ENCODE results near the gene RPS6KA5.
"Not testable (repeated sequence)": the region's sequence is repeated elsewhere in the genome, so short reads cannot be mapped to it uniquely, and the experiment has no call there.

Gene RPS6KA5

DNA sequence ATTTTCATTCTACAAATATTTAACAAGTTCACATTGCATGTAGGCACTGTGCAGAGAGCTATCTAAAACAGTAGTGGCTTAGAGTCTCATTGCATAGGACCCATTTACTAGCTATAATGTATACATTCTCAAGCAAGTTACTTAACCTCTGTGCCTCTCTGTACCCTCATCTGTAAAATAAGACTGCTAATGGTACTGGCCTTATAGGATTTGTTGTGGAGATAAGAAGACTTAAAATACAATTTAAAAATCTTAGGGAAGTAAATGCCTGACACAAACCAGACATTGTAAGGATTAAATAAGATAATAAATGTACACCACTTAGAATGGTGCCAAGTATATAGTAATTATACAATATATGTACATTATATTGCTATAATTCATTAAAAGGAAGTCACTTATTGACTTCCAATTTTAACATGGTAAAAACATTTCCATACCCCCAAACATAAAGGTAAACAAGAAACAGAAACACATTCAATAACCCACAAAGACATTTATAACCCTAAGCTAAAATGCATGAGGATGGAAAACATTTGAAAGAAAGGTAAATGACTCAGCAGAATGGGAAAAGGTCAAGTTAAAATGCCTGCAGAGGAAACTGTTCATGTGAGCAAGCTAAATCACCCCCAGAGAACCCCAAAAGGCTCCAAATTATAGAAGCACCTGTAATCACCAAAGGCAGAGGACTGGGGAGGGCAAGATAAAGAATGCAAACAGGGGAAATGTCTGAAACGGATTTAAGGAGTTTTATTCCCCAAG, 30.8 kb downstream of the RPS6KA5 start:
- H3K36me3 ChIP-seq (ENCODE audit: insufficient read depth, low read length) = no peaks in the 10 kb centered on the region
- no peak overlapping the region for H3K9ac ChIP-seq (ENCODE audit: low read depth, low read length)
- no peaks in the 10 kb centered on the region for H3K9me3 ChIP-seq (ENCODE audit: control insufficient read depth, insufficient read depth, low read length)
- H3K4me1 ChIP-seq (ENCODE audit: insufficient read depth, low read length) = peaks cover 11% of the 10 kb centered on the region

DNA sequence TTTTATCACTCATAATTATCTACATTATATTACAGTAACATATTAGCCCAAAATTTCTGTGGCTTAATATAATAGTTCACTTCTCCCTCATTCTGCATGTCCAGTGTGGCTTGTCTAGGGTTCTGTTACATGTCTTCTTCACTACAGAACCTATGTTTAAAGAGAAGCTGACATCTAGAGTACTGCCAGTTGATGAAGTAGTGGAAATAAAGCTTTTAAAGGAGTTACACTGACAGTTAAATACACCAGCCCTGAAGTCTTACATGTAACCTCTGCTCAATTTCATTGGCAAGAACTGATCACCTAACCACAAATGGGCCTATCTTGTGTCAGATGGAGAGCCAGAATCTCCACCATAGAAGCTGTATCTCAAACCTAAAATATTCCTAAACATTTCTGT, 32.9 kb downstream of the RPS6KA5 start:
- Histone ChIP-seq H3K36me3 (ENCODE audit: insufficient read depth, low read length) (no peaks in the 10 kb centered on the region), H3K4me1 (ENCODE audit: insufficient read depth, low read length) (peaks cover 11% of the 10 kb centered on the region), H3K9ac (ENCODE audit: low read depth, low read length) (no peak overlapping the region), H3K9me3 (ENCODE audit: control insufficient read depth, insufficient read depth, low read length) (no peaks in the 10 kb centered on the region)

- H3K4me1 ChIP-seq (ENCODE audit: insufficient read depth, low read length); H3K9ac ChIP-seq (ENCODE audit: low read depth, low read length); H3K9me3 ChIP-seq (ENCODE audit: control insufficient read depth, insufficient read depth, low read length); H3K36me3 ChIP-seq (ENCODE audit: insufficient read depth, low read length): not testable (repeated sequence)
These were observed 37.8 kb downstream of the RPS6KA5 start for GRCh38 chr14:91022622-91023028.

DNA sequence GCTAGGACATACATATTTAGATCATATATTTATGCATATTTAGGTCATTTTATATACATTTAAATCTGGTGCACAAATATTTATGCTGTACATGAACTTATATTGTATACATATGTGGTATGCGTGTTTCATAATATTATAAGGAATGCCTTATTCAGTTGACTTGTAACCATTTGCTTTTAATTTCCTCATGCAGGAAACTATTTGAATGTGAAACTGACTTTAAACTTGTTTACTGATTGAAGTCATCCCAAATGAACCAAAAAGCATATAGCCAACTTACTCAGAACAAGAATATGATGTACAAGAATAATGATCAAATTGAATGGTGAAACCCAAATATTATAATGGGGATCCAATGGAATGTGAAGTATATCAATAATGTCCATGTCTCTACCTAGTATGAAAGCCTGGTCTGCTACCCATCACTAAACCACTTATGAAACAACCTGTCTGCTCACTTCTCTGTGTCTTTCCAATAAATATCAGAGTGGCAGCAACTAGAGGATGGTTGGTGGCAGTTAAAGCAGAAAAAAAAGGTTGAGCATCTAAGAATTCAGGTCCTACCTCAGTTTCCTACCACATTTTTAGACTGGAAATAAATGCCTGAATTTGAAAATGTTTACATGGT, 38.3 kb downstream of the RPS6KA5 start:
- no peak overlapping the region for H3K9ac ChIP-seq (ENCODE audit: low read depth, low read length)
- H3K4me1 ChIP-seq (ENCODE audit: insufficient read depth, low read length) = no peaks in the 10 kb centered on the region

DNA sequence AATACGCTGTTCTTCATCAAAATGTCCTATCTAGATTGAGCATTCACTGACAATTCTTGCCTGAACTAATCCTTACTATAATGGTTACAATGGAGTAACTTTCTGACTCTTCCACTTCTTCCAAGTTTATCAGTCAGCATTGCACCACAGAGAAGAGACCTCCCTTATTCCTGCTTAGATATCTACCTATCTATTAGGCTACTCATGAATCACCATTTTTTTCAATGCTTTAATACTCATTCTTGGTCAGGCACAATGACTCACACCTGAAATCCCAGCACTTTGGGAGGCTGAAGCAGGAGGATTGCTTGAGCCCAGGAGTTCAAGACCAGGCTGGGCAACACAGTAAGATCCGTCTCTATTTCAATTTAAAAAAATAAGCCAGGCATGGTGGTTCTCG, 39.3 kb downstream of the RPS6KA5 start:
- Histone ChIP-seq H3K4me1 (ENCODE audit: insufficient read depth, low read length) (no peaks in the 10 kb centered on the region), H3K36me3 (ENCODE audit: insufficient read depth, low read length) (no peaks in the 10 kb centered on the region), H3K9ac (ENCODE audit: low read depth, low read length) (no peak overlapping the region), H3K9me3 (ENCODE audit: control insufficient read depth, insufficient read depth, low read length) (no peaks in the 10 kb centered on the region)

More for the DNA sequence above, 38.3 kb downstream of the RPS6KA5 start:
- H3K9me3 ChIP-seq (ENCODE audit: control insufficient read depth, insufficient read depth, low read length) = no peaks in the 10 kb centered on the region
- H3K36me3 ChIP-seq (ENCODE audit: insufficient read depth, low read length) = no peaks in the 10 kb centered on the region

DNA sequence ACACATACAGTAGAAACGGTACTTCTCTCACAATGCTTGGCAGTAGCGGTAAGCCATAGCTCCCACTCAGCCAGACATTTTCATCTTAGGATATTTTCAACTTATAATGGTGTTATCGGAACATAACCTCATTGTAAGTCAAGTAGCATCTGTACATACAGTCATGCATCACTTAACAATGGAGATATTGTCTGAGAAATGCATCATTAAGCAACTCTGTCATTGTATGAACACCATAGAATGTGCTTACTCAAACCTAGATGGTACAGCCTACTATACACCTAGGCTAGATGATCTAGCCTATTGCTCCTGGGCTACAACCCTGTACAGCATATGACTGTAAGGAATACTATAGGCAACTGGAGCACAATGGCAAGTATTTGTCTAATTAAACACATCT, 40.8 kb downstream of the RPS6KA5 start:
- Histone ChIP-seq H3K36me3 (ENCODE audit: insufficient read depth, low read length) (no peaks in the 10 kb centered on the region), H3K9me3 (ENCODE audit: control insufficient read depth, insufficient read depth, low read length) (no peaks in the 10 kb centered on the region), H3K9ac (ENCODE audit: low read depth, low read length) (no peak overlapping the region), H3K4me1 (ENCODE audit: insufficient read depth, low read length) (no peaks in the 10 kb centered on the region)

DNA sequence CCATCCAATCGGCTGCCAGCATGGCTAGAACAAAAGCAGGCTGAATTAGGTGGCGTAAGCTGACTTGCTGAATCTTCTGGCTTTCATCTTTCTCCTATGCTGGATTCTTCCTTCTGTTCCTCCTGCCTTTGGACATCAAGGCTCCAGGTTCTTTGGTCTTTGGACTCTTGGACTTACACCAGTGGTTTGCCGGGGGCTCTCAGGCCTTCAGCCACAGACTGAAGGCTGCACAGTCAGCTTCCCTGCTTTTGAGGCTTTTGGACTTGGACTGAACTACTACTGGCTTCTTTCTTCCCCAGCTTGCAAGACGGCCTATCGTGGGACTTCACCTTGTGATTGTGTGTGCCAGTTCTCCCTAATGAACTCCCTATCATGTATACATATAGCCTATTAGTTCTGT, 42.0 kb downstream of the RPS6KA5 start:
- H3K4me1 ChIP-seq (ENCODE audit: insufficient read depth, low read length) = no peaks in the 10 kb centered on the region
- H3K9me3 ChIP-seq (ENCODE audit: control insufficient read depth, insufficient read depth, low read length) = no peaks in the 10 kb centered on the region
- H3K36me3 ChIP-seq (ENCODE audit: insufficient read depth, low read length) = no peaks in the 10 kb centered on the region
- H3K9ac ChIP-seq (ENCODE audit: low read depth, low read length) = no peak overlapping the region

GRCh38 chr14:91016800-91017410, 43.5 kb downstream of the RPS6KA5 start:
- Histone ChIP-seq H3K9me3 (ENCODE audit: control insufficient read depth, insufficient read depth, low read length) (no peaks in the 10 kb centered on the region), H3K36me3 (ENCODE audit: insufficient read depth, low read length) (no peaks in the 10 kb centered on the region), H3K9ac (ENCODE audit: low read depth, low read length) (no peak overlapping the region), H3K4me1 (ENCODE audit: insufficient read depth, low read length) (no peaks in the 10 kb centered on the region)

DNA sequence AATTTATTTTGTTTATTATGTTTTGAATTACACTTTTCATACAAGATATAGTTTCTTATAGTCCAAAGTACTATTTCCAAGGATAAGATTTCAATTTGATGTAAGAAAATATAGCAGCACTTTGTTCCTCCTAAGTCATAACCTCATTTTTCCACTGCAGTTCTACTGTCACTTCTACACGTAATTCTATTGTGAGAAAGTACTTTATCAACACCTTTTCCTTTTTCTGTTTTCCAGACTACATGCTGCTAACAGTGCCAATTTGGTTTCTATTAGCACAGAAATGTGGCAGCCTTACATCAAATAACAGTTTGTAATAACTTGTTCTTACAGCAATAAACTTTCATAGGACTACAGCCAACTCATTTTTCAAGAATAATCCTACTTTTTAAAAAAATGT, 45.0 kb downstream of the RPS6KA5 start:
- Histone ChIP-seq H3K9ac (ENCODE audit: low read depth, low read length) (no peak overlapping the region), H3K36me3 (ENCODE audit: insufficient read depth, low read length) (no peaks in the 10 kb centered on the region), H3K9me3 (ENCODE audit: control insufficient read depth, insufficient read depth, low read length) (no peaks in the 10 kb centered on the region), H3K4me1 (ENCODE audit: insufficient read depth, low read length) (no peaks in the 10 kb centered on the region)

DNA sequence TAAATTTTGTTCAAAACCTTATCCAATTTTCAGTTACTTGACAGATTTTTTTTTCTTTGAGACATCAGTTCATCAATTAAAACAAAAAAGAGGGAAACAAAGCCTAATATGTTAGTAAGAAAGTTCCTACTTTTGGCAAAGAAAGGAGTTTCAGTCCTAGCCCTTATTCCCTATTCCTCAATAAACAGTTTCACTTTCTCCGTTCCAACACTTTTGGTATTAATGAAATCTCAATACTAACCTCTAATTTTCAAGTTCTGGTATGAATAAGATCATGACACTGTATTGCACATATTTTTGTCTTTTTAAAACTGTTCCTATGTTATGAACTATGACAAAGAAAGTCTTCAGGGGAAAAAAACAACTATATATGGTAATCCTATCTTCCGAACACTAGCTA, 48.4 kb downstream of the RPS6KA5 start:
- Histone ChIP-seq H3K4me1 (ENCODE audit: insufficient read depth, low read length) (no peaks in the 10 kb centered on the region), H3K9ac (ENCODE audit: low read depth, low read length) (no peak overlapping the region), H3K36me3 (ENCODE audit: insufficient read depth, low read length) (no peaks in the 10 kb centered on the region), H3K9me3 (ENCODE audit: control insufficient read depth, insufficient read depth, low read length) (no peaks in the 10 kb centered on the region)

GRCh38 chr14:91010153-91010533, 50.3 kb downstream of the RPS6KA5 start:
- H3K4me1 ChIP-seq (ENCODE audit: insufficient read depth, low read length) = no peaks in the 10 kb centered on the region
- H3K9ac ChIP-seq (ENCODE audit: low read depth, low read length) = no peak overlapping the region
- no peaks in the 10 kb centered on the region for H3K36me3 ChIP-seq (ENCODE audit: insufficient read depth, low read length)
- no peaks in the 10 kb centered on the region for H3K9me3 ChIP-seq (ENCODE audit: control insufficient read depth, insufficient read depth, low read length)

DNA sequence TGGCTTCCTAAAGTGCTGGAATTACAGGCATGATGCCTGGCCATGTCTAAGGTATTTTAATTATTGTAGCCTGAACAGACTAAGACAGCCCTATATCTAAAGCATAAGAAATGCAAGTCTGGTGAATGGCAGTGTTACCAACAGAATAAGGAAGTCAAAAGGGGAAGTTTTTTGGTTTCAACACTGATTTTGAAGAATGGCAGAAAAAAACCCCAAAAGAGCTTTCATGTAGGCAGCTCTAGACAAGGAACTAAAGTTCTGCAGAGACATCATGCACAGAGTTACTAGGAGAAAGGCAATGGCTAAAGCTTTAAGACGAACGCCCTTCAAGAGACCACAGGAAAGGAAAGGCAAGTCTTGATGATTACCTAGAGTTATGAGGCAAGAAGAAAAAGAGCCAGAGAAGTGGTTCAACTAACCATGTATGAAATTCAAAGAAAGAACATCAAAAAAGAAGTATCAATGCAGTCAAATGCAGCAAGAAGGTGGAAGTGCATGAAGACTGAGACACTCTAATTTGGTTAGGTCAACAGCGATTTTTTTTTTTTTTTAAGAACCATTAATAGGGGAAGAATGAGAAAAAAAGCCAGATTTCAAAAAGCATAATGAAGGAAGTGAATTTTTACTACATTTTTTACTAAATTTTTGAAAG, 50.8 kb downstream of the RPS6KA5 start:
- H3K4me1 ChIP-seq (ENCODE audit: insufficient read depth, low read length) = no peaks in the 10 kb centered on the region
- H3K9me3 ChIP-seq (ENCODE audit: control insufficient read depth, insufficient read depth, low read length) = no peaks in the 10 kb centered on the region
- no peak overlapping the region for H3K9ac ChIP-seq (ENCODE audit: low read depth, low read length)
- H3K36me3 ChIP-seq (ENCODE audit: insufficient read depth, low read length) = no peaks in the 10 kb centered on the region

DNA sequence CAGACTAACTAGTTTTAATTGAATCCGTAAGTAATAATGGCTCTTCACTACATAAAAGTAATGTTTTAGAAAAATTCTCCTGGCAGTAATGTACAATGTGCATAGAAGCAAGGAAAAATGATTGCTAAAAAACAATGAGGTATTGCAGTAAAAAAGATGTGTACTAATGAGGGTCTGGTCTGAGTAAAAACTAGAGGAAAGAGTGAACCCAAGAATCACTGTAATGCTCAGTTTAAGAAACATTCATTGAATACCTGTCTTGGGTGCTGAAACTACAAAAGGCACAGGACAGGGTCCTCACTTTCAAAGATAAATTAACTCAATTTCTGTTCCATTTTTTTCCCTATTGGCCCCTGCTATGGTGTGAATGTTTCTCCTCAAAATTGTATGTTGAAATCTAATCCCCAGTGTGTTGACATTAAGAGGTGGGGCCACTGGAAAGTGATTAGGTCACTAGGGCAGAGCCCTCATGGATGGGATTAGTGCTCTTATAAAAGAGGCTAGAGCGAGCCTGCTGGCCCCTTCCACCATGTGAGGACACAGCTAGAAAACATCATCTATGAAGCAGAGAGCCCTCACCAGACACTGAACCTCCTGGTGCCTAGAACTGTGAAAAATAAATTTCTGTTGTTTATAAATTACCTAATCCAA, 51.6 kb downstream of the RPS6KA5 start:
- no peak overlapping the region for H3K9ac ChIP-seq (ENCODE audit: low read depth, low read length)
- no peaks in the 10 kb centered on the region for H3K9me3 ChIP-seq (ENCODE audit: control insufficient read depth, insufficient read depth, low read length)
- H3K4me1 ChIP-seq (ENCODE audit: insufficient read depth, low read length) = no peaks in the 10 kb centered on the region
- no peaks in the 10 kb centered on the region for H3K36me3 ChIP-seq (ENCODE audit: insufficient read depth, low read length)

DNA sequence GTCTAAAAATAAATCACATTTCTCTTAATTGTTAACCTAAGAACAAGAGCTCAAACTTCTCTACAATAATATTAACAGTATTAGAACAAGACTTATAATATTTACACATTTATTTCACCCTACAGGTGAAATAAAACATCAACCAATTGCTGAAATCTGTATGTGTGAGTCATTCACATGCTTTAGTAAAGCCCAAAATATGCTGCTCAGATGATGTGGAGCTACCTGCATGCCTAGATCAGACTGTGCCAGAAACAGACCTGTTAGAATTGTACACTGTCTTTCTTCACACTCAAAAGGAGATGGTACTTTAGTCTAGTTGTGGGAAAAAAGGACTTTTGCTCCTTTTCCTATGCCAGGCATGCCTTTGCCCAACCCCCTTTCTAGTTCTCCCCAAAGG, 54.7 kb downstream of the RPS6KA5 start:
- Histone ChIP-seq H3K4me1 (ENCODE audit: insufficient read depth, low read length) (no peaks in the 10 kb centered on the region), H3K9ac (ENCODE audit: low read depth, low read length) (no peak overlapping the region), H3K9me3 (ENCODE audit: control insufficient read depth, insufficient read depth, low read length) (no peaks in the 10 kb centered on the region), H3K36me3 (ENCODE audit: insufficient read depth, low read length) (no peaks in the 10 kb centered on the region)
